ENCODE measurements around the gene LYSET.
A peak's percentile ranks its signal among the peaks of the same experiment; 100 is the strongest.
"Not testable (repeated sequence)": the region's sequence is repeated elsewhere in the genome, so short reads cannot be mapped to it uniquely, and the experiment has no call there.

Gene LYSET

GRCh38 chr14:93228550-93228949, 43.4 kb downstream of the LYSET start:
- DNase-seq (ENCODE audit: low spot score): no peak

GRCh38 chr14:93230539-93230938, 45.4 kb downstream of the LYSET start:
- no peak for DNase-seq (ENCODE audit: low spot score)

GRCh38 chr14:93231129-93231979, 46.2 kb downstream of the LYSET start:
- peak; percentile 61 for DNase-seq (ENCODE audit: low spot score)

GRCh38 chr14:93232159-93232558, 47.0 kb downstream of the LYSET start:
- DNase-seq (ENCODE audit: low spot score): no peak

GRCh38 chr14:93233078-93233477, 48.0 kb downstream of the LYSET start:
- not testable (repeated sequence) for DNase-seq (ENCODE audit: low spot score)

GRCh38 chr14:93234798-93235197, 49.7 kb downstream of the LYSET start:
- DNase-seq (ENCODE audit: low spot score): no peak
